HG02588 (cell line): ENCODE data around the gene NET1.
"Not testable (repeated sequence)": the region's sequence is repeated elsewhere in the genome, so short reads cannot be mapped to it uniquely, and the experiment has no call there.

Source experiments
- ATAC-seq: cut with Tn5 transposase; IDR thresholded peaks from one replicate; pipeline ENCODE4 v1.9.1; 2021; ENCODE audit warnings: mild to moderate bottlenecking, moderate library complexity; ENCODE audit not compliant: unreplicated experiment

NET1 gene

GRCh38 chr10:5412277-5412941 is at the start of gene NET1:
Gene NET1, plus strand, starts transcription at chr10:5412557. Its CDS starts 136 bp downstream, at chr10:5412693.
- ATAC-seq = peak; percentile 96

GRCh38 chr10:5362873-5363272 is 49.5 kb upstream of the NET1 start:
- ATAC-seq = no peak

- no peak for ATAC-seq
These were observed 48.0 kb upstream of the NET1 start for GRCh38 chr10:5364374-5364773.

GRCh38 chr10:5364890-5365338 is 47.4 kb upstream of the NET1 start, which contains the start of gene UCN3:
Gene UCN3, plus strand, starts transcription at chr10:5364966. Its CDS starts 8,755 bp downstream, at chr10:5373721.
- no peak for ATAC-seq

- no peak for ATAC-seq
These were observed 46.4 kb upstream of the NET1 start for GRCh38 chr10:5365928-5366327.

- ATAC-seq = no peak
These were observed 42.8 kb upstream of the NET1 start for GRCh38 chr10:5369362-5370158.

GRCh38 chr10:5370493-5371352 is 41.6 kb upstream of the NET1 start:
- no peak for ATAC-seq

GRCh38 chr10:5373307-5373706 is 39.0 kb upstream of the NET1 start:
- no peak for ATAC-seq

GRCh38 chr10:5373891-5374611 is 38.3 kb upstream of the NET1 start:
- no peak for ATAC-seq

GRCh38 chr10:5376450-5376849 is 35.9 kb upstream of the NET1 start:
- ATAC-seq = no peak

- ATAC-seq = not testable (repeated sequence)
These were observed 33.2 kb upstream of the NET1 start for GRCh38 chr10:5379202-5379601.

GRCh38 chr10:5380395-5380794 is 32.0 kb upstream of the NET1 start:
- not testable (repeated sequence) for ATAC-seq

GRCh38 chr10:5381187-5381586 is 31.2 kb upstream of the NET1 start:
- ATAC-seq = no peak

GRCh38 chr10:5385224-5385623 is 27.1 kb upstream of the NET1 start:
- no peak for ATAC-seq

- ATAC-seq = no peak
These were observed 25.2 kb upstream of the NET1 start for GRCh38 chr10:5387169-5387568.

GRCh38 chr10:5390607-5391205 is 21.7 kb upstream of the NET1 start:
- ATAC-seq = no peak

- no peak for ATAC-seq
These were observed 20.6 kb upstream of the NET1 start for GRCh38 chr10:5391790-5392189.

GRCh38 chr10:5393529-5393928 is 18.8 kb upstream of the NET1 start:
- ATAC-seq = no peak

GRCh38 chr10:5395168-5395567 is 17.2 kb upstream of the NET1 start:
- ATAC-seq = no peak
